GM12865 (cell line): ENCODE measurements around the gene MFSD2B.

Experiments
- DNase-seq: peaks from one replicate; pipeline ENCODE4 v3.0.0; 2010; ENCODE audit warnings: low read depth
- H3K4me3 ChIP-seq: 2 replicates; pipeline ENCODE4 v1.5.1; 2011; ENCODE audit warnings: mild to moderate bottlenecking, low read depth, low read length, control low read depth
- TF ChIP-seq, protein P1 (sequence below): IDR thresholded peaks from 2 replicates; pipeline ENCODE4 v1.5.1; 2011; ENCODE audit warnings: low read length, control low read depth, low read depth, inconsistent platforms; ENCODE audit not compliant: insufficient read depth; ENCODE audit errors: missing control alignments

Gene MFSD2B

DNA sequence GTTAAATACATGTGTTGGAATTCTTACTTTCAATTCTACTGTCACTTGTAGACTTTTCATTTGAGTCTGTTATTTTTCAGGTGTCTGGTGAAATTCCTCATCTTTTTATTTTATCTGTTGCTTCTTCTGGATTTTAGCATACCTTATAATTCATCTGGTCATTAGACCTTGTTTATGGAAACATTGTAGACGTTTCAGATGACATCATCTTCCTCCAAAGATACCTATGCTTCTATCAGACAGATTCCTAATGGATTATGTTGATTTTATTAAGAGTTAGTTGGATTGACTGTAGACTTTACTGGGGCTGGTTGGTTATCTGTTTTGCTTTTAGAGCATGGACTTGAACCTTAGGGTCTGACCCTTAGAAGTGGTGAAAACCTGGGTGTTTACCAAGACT lies 15.3 kb upstream of the MFSD2B start:
- TF ChIP-seq, protein P1, sequence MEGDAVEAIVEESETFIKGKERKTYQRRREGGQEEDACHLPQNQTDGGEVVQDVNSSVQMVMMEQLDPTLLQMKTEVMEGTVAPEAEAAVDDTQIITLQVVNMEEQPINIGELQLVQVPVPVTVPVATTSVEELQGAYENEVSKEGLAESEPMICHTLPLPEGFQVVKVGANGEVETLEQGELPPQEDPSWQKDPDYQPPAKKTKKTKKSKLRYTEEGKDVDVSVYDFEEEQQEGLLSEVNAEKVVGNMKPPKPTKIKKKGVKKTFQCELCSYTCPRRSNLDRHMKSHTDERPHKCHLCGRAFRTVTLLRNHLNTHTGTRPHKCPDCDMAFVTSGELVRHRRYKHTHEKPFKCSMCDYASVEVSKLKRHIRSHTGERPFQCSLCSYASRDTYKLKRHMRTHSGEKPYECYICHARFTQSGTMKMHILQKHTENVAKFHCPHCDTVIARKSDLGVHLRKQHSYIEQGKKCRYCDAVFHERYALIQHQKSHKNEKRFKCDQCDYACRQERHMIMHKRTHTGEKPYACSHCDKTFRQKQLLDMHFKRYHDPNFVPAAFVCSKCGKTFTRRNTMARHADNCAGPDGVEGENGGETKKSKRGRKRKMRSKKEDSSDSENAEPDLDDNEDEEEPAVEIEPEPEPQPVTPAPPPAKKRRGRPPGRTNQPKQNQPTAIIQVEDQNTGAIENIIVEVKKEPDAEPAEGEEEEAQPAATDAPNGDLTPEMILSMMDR: no peak
- no peak for DNase-seq
- no peak overlapping the region for H3K4me3 ChIP-seq

DNA sequence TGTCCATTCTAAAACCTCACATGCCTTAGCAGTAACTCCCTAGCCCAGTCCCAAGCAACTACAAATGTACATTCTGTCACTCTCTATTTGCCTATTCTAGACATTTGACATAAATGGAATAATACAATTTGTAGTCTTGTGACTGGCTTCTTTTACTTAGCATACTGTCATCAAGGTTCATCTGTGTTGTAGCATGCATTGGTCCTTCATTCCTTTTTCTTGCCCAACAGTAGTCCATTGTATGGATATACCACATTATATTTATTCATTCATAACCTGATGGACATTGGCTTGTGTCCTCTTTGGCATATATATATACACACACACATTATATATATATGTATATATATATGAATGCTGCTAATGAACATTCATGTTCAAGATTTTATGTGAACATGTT lies 2.2 kb upstream of the MFSD2B start:
- H3K4me3 ChIP-seq: no peak overlapping the region
- TF ChIP-seq, protein P1: no peak
- no peak for DNase-seq

DNA sequence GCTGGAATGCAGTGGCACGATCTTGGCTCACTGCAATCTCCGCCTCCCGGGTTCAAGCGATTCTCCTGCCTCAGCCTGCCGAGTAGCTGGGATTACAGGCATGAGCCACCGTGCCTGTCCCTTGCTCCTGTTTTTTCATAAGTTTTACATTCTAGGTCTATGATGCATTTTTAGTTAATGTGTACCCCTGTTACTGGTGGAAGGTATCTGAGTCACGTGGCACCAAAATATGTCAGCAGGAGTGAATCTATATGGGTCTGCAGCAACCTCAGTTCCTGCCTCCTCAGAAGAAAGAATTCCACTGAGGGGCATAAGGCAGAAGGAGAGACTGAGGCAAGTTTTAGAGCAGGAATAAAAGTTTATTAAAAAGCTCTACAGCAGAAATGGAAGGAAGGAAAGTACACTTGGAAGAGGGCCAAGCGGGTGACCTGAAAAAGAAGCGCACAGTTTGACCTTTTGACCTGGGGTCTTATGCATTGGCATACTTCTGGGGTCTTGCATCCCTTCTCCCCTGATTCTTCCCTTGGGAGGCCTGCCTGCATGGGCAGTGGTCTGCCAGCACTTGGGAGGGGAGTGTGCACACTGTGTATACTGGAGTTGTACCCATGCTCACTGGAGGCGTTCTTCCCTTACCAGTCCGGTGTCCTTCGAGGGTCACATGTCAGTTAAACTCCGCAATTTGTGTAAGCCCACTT lies 1.1 kb upstream of the MFSD2B start:
- DNase-seq: no peak
- no peak overlapping the region for H3K4me3 ChIP-seq
- TF ChIP-seq, protein P1: no peak

DNA sequence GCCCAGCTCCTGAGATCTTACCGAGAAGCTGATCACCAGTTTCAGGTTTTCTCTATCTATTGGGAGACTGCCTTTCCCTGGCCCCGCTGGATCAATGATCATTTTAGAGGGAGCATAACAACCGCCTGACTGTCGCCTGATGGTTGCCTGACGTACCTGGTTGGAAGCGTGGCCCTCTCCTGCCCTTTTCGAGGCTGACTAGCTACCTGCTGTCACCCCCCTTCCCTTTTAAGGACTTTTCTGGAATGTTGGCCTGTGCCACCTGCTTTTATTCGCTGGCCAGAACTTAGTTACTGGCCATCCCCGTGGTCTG lies 562 bp upstream of the MFSD2B start:
- no peak overlapping the region for H3K4me3 ChIP-seq
- TF ChIP-seq, protein P1: no peak
- DNase-seq: no peak

DNA sequence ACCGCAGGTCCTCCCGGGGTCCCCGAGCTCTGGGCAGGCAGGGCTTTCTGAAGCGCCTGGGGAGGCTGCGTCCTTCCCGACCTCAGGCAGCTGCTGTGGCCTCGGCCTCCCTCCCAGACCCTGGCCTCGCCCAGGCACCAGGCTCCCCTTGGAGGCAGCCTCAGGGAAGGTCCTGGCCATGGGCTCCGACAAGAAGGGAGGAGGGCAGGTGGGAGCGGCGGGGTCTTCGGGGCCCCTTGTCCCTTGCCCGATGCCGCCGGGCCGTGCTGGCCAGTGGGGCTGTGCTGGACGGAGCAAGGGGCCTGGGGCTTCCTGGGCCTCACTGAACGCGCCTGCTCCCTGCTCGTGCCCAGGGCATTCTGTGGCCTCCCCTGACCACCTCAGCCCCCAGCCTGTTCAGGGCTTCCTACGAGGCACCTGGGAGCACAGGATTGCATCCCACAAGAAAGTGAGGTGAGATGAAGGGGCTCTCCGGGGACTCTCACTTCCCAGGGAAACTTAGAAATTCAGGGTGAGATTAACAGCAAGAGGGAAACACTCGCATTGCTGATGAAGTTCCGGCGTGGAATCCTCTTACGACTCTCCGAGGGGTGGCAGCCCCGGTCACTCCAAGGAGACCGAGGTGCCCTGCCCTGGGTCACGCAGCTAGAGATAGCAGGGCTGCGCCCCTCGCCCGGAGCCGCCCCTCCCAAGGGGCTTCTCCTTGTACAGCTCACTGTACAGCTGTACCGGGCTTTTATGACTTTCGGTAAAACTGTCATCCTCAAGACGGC lies 778 bp downstream of the MFSD2B start:
- H3K4me3 ChIP-seq: no peak overlapping the region; the same call in 1 of the 2 replicates
- no peak for DNase-seq
- TF ChIP-seq, protein P1: no peak

DNA sequence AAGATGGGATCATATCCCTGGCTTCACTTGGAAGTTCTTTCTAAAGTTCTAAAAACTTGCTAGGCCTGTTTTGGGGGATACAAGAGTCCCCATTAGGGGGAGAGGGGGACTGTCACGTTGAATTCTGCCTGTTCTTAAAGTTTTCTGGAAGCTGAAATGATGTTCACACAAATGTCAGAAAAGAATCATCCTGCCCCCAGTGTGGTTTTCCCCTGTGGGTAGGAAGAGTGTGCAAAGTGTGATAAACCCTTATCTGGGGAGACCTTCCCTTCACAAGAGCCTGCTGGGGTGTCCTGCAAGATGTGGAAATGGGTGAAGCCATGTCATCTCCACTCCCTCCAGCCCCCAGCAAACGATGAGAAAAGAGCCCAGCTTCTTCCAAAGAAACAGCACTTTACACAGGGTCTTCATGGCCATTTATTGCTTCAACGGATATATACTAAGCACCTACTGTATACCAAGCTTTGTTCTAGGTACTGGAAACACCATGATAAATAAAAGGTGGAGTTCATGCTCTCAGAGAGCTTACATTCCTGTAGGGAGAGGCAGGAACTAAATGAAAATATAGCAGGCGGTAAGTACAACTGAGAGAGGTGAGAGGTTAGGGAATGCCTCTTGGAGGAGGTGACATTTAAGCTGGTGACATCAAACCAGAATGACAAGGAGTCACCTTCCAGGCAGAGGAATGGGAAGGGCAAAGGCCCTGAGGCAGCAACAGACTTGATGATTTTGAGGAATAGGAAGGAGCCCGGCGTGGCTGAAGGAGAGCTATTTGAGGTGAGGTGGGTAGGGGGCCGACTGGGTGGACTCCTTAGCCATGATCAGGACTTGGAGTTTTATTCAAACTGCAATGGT lies 1.6 kb downstream of the MFSD2B start:
- H3K4me3 ChIP-seq: no peak overlapping the region
- no peak for DNase-seq
- TF ChIP-seq, protein P1: no peak
